Glomerular visceral epithelial cell (primary cell): ENCODE data around the gene FLVCR1.
"Not testable (repeated sequence)": the region's sequence is repeated elsewhere in the genome, so short reads cannot be mapped to it uniquely, and the experiment has no call there.

Experiments
- DNase-seq: peaks from one replicate; pipeline ENCODE4 v3.0.0-alpha.2; 2016; ENCODE audit errors: extremely low spot score

FLVCR1 gene

GRCh38 chr1:212860713-212861581 is 2.9 kb downstream of the FLVCR1 start:
- DNase-seq = no peak

GRCh38 chr1:212862111-212862690 is 4.1 kb downstream of the FLVCR1 start:
- DNase-seq = no peak

- DNase-seq = not testable (repeated sequence)
These were observed 5.3 kb downstream of the FLVCR1 start for GRCh38 chr1:212863345-212863744.

DNA sequence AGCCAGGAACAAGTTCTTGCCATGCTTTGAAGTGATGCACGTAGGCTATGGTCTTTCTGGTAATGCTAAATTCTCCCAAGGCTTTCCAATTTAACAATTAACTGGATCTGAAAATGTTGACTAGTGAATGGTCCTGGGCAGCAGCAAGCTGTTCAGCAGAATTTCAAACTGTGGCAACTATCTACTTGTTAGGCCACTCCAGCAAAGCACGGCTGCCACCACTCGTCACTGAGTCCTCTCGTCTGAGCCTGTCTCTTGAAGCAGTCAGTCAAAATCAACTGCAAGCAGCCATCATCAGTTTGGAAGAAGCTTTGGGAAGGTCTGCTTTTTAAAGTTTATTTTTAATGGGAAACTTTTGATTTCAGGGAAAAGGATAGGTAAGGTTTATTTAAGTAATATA is 6.1 kb downstream of the FLVCR1 start:
- no peak for DNase-seq

- DNase-seq = no peak
These were observed 9.1 kb downstream of the FLVCR1 start for GRCh38 chr1:212867192-212867591.

GRCh38 chr1:212871976-212872375 is 13.9 kb downstream of the FLVCR1 start:
- no peak for DNase-seq

DNA sequence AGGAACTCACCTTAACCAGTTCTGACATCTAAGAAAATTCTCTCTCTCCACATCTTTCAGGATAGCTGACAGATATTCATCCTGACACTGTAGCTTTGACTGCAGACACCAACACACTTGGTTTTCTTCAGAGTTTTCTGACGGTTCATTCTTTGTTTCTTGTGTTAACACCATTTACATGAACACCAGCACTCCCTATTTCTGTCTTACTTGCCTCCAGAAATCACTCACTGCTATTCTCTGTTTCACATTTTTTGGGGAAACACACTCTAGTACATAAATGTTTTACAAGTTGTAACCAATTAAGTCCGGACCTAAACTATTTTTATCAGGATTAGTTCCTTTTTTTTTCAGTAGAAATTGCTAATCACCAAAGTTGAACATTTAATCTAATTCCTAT is 15.4 kb downstream of the FLVCR1 start:
- DNase-seq = no peak

- no peak for DNase-seq
These were observed 20.3 kb downstream of the FLVCR1 start for GRCh38 chr1:212878418-212878817.

GRCh38 chr1:212879947-212880690 is 22.0 kb downstream of the FLVCR1 start:
- no peak for DNase-seq

DNA sequence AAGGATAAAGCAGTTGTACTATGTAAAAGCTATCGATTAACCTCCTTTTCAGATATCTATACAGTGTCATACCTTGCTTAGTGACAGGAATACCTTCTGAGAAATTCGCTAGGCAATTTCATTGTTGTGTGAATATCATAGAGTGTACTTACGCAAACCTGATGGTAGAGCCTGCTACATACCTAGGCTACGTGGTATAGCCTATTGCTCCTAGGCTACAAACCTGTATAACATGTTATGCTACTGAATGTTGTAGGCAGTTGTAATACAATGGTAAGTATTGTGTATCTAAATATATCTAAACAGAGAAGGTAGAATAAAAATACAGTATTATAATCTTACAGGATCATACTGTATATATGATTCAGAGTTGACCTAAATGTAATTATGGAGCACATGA is 26.5 kb downstream of the FLVCR1 start:
- DNase-seq = no peak

DNA sequence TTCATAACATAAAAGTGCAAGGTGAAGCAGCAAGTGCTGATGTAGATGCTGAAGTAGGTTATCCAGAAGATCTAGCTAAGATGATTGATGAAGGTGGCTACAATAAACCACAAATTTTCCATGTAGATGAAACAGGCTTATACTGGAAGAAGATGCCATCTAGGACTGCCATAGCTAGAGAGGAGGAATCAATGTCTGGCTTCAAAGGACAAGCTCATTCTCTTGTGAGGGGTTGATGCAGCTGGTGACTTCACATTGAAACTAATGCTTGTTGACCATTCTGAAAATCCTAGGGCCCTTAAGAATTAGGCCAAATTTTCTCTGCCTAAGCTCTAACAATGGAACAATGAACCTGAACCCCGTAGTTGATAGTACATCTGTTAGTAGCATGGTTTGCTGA is 34.0 kb downstream of the FLVCR1 start:
- DNase-seq = no peak

GRCh38 chr1:212899845-212900244 is 41.8 kb downstream of the FLVCR1 start:
- no peak for DNase-seq

- DNase-seq = no peak
These were observed 43.2 kb downstream of the FLVCR1 start for GRCh38 chr1:212901290-212901689.

DNA sequence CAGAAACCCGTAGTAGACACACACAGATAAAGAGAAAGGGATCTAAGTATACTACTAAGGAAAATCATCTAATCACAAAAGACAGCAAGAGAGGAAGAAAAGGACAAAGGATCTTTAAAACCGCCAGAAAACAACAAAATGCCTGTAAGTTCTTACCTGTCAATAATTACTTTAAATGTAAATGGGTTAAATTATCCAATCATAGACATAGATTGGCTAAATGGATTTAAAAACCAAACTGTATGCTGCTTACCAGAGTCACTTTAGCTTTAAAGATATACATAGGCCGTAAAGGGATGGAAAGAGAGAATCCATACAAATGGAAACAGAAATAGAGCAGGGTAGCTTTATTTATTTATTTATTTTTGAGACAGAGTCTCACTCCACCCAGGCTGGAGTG is 44.0 kb downstream of the FLVCR1 start:
- no peak for DNase-seq

- no peak for DNase-seq
These were observed 45.6 kb downstream of the FLVCR1 start for GRCh38 chr1:212903664-212904063.

GRCh38 chr1:212908071-212908470 is 50.0 kb downstream of the FLVCR1 start:
- not testable (repeated sequence) for DNase-seq

DNA sequence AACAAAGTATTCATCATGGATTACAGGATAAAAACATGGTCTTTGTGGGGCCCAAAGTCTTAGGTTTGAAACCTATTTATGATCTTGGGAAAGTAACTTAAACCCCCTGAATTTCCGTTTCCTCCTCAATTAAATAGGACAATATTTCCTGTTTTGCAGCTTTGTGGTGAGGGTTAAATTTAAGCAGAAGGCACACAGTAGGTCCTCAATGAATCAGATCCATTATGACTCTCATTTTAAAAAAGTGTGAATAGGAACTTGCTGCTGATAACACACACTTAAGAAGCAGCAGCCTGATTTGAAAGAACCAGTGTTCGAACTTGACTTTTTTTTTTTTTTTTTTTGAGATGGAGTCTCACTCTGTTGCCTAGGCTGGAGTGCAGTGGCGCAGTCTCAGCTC is 50.9 kb downstream of the FLVCR1 start:
- DNase-seq = no peak

DNA sequence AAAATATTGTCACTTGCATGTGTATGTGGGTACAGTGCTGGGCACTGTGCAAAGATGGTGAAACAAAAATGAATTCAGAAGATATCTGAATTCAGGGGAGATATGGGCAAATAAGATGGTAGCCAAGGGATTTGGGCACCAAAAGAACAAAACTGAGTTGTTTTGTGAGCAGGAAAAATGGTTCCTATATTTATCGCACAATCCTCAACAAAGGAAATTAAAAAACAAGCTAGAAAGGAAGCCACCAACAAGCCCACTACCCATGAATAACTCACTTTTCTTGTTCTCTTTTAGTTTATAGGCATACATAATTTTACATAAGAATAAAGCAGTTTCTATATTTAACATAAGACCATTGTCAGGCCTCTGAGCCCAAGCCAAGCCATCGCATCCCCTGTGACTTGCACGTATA is 51.6 kb downstream of the FLVCR1 start:
- no peak for DNase-seq

GRCh38 chr1:212910213-212910612 is 52.1 kb downstream of the FLVCR1 start:
- not testable (repeated sequence) for DNase-seq

- not testable (repeated sequence) for DNase-seq
These were observed 55.6 kb downstream of the FLVCR1 start for GRCh38 chr1:212913638-212914037.

DNA sequence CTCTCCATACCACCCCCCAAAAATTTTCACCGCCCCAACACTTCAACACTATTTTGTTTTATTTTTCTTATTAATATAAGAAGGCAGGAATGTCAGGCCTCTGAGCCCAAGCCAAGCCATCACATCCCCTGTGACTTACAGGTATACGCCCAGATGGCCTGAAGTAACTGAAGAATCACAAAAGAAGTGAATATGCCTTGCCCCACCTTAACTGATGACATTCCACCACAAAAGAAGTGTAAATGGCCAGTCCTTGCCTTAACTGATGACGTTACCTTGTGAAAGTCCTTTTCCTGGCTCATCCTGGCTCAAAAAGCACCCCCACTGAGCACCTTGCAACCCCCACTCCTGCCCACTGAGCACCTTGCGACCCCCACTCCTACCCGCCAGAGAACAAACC is 56.0 kb downstream of the FLVCR1 start:
- not testable (repeated sequence) for DNase-seq

- DNase-seq = no peak
These were observed 56.7 kb downstream of the FLVCR1 start for GRCh38 chr1:212914789-212915188.
